GM12873 (cell line): Measurements from ENCODE around the gene MACROD2.

Experiments used
- TF ChIP-seq, protein P1 (sequence below): IDR thresholded peaks from 2 replicates; pipeline ENCODE4 v1.5.1; 2012; ENCODE audit warnings: low read depth, mild to moderate bottlenecking, moderate library complexity, low read length, control low read depth; ENCODE audit not compliant: insufficient read depth; ENCODE audit errors: missing control alignments

MACROD2 gene

DNA sequence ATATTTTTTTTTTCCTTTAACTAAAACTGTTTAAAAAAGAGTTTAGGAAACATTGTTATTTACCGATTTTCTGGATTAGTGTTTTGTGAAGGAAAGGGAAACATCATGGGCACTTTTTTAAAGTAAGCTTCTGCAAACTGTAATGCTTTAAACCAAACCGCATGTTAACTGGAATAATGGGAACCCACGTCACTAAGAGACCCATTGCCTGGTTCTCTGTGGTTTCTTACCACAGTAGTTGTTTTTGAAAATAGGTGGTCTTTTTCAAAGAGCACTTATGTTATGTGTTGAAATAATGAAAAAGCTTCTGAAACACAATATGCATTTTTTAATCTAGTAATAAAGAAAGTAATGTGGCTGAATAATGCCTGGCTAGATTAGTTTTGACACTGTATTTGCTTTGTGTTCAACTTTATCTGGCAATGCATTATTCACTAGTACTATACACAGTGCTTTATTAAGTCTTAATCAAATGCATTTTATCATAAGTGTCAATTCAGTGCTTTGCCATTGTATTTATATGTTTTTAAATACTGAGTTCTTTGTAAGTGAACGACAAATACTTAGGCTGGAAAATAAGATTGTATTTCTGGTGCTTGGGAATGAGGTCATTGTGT, 1096.2 kb downstream of the MACROD2 start:
- TF ChIP-seq, protein P1, sequence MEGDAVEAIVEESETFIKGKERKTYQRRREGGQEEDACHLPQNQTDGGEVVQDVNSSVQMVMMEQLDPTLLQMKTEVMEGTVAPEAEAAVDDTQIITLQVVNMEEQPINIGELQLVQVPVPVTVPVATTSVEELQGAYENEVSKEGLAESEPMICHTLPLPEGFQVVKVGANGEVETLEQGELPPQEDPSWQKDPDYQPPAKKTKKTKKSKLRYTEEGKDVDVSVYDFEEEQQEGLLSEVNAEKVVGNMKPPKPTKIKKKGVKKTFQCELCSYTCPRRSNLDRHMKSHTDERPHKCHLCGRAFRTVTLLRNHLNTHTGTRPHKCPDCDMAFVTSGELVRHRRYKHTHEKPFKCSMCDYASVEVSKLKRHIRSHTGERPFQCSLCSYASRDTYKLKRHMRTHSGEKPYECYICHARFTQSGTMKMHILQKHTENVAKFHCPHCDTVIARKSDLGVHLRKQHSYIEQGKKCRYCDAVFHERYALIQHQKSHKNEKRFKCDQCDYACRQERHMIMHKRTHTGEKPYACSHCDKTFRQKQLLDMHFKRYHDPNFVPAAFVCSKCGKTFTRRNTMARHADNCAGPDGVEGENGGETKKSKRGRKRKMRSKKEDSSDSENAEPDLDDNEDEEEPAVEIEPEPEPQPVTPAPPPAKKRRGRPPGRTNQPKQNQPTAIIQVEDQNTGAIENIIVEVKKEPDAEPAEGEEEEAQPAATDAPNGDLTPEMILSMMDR: no peak

DNA sequence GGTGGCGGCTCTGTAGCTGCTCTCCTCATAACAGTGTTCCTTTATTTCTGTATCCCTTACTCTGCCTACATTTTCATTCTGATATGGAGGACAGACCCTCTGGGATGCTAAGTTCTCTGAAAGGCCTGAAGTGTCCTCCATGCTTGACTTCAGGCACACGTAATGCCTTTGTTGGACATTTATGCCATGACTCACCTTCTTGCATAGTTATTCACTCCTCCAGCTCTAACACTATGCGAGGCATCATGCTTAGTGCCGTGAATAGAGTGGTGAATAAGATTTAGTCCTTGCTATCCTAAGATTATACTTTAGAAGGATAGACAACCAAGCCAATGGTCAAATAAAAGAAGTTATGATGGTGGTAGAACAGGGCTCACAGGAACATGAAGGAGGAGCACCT, 1103.0 kb downstream of the MACROD2 start:
- TF ChIP-seq, protein P1: no peak

DNA sequence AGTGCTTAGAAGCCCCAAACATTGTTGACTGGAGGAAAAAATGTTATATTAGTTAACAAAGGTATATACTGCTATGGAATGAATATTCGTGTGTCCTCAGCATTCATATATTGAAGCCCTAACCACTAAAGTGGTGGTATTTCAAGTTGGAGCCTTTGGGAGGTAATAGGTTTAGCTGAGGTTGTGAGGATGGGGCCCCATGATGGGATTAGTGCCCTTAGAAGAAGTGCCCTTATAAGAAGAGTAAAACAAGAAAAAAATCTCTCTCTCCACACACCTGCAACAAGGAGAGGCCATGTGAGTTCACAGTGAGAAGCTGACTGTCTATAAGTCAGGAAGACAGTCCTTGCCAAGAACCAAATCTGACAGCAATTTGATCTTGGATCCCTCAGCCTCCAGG, 1103.8 kb downstream of the MACROD2 start:
- TF ChIP-seq, protein P1: no peak

DNA sequence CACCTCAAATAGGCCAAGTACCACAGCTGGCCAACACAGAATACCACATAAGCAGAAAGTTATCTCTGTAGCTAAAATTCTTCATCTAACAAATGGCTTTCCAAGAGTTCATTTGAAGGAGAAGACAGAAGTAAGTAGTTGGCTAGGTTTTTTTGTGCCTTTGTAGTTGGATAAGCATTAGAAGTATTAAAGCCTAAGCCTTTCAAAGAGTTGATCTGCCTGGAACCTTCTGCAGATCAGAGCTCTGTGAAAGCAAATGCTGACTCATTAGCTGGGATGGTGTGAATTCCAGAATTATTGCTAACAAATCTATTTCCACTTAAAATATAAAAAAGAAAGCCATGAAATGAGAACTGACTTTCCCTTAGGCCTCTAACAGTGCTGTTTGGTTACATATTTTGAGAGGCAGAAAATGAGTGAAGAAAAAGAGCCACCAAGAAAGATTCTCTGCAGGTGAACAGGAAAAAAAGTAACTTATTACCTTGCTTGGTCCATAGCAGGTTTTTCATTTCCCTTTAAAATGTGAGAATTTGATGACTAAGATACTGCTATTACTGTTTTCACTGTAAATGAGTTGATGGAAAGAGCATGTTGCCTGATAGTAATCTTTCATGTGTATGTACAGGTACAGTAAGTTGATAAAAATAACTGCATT, 1105.3 kb downstream of the MACROD2 start:
- TF ChIP-seq, protein P1: no peak

DNA sequence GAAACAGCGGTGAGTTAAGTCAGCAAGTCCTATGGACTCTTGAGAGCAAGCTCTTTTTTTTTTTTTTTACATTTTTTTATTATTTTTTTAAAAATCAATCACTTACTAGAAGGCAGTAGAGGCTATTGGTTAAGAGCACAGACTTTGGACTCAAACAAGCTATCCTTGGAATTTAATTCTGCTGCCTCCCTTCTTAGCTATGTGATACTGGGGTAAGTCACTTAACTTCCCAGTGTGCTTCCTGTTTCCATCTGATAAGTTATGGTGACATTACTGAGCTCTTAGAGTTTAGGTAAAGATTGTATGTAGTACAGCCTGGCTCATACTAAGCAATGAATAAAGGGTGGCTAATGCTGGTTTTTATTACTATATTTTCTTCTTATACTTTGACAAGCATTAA, 1112.6 kb downstream of the MACROD2 start:
- TF ChIP-seq, protein P1: no peak

DNA sequence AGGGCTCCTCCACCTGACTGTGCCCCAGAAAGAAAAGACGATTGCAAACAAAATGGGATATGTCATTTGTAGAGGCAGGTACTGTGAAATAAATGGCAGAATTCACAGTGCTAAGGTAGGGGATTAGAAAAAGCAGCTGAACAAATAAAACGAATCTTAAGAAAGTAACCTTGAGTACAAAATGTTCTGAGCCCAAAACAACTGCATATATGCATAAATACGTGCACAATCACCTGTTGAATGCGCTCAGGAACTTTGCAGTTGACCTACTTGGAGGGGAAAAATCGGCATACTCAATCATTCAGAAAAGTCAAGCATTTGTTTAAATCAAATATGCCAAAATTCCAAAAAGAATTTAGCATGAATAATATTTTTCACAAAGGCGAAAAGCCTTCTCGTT, 1114.2 kb downstream of the MACROD2 start:
- TF ChIP-seq, protein P1: no peak

DNA sequence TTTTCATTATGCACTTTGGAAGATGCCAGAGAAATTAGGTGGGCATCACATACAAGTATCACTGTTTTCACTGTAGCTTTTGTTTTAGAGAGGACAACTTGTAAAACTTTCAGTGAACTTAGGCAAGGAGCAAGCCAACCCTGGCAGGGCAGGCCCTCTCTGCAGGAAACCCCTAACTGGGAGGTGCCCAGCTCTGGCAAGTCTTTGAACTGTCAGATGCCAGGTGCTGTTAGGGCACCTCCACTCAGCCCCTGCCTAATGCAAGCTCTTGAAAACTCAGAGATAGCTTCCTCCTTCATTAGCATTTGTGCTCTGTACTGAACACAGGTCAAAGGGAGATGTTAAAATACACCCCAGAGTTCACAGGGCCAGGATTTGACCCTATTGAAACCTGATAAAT, 1116.3 kb downstream of the MACROD2 start:
- TF ChIP-seq, protein P1: no peak
